Right lobe of liver (tissue), 6 donors: ENCODE data around the gene EXD3. TPM values are rescaled to one million over a fixed set of nuclear protein-coding genes. Genes with fewer than 3 reads are reported as not detected.

Experiments
- ATAC-seq, 4 donors: fragments of 200-7000 bp; cut with Tn5 transposase; one replicate each; pipeline ENCODE4 v1.9.1; 2020; ENCODE audit warnings: mild to moderate bottlenecking in 4 of 4, moderate library complexity in 4 of 4
- DNase-seq, 3 donors: peaks; one replicate each; pipeline ENCODE4 v3.0.0-alpha.2; 2020
- H3K27ac ChIP-seq, 3 donors: fragments of 200-600 bp; one replicate each; pipeline ENCODE4 v1.8.0; 2022
- H3K27me3 ChIP-seq, 2 donors: fragments of 200-600 bp; one replicate each; pipeline ENCODE4 v1.8.0; 2022
- H3K36me3 ChIP-seq, 4 donors: fragments of 200-600 bp; sonication (generic) in 1 of 4; one replicate each; pipeline versions ENCODE4 v1.5.1 to v1.8.0; 2017 to 2022; ENCODE audit warnings: control low read depth in 1 of 4
- H3K4me1 ChIP-seq, 4 donors: fragments of 200-600 bp; sonication (generic) in 1 of 4; one replicate each; pipeline versions ENCODE4 v1.5.1 to v1.8.0; 2017 to 2022; ENCODE audit warnings: control low read depth in 1 of 4
- H3K4me3 ChIP-seq, 3 donors: fragments of 200-600 bp; one replicate each; pipeline ENCODE4 v1.8.0; 2022
- H3K9me3 ChIP-seq, 4 donors: fragments of 200-600 bp; sonication (generic) in 1 of 4; one replicate each; pipeline versions ENCODE4 v1.5.1 to v1.8.0; 2017 to 2022; ENCODE audit warnings: control low read depth in 1 of 4
- POLR2A ChIP-seq: fragments of 450-650 bp; IDR thresholded peaks from one replicate; pipeline ENCODE4 v1.6.1; 2017; ENCODE audit warnings: antibody characterized with exemption, mild to moderate bottlenecking
- WGBS: methylation state at CpG from one replicate; pipeline ENCODE4 v1.1.6; 2018; ENCODE audit warnings: low coverage, low lambda C conversion rate; ENCODE audit not compliant: insufficient coverage; ENCODE audit errors: missing lambda C conversion rate; 5-methylcytosine and 5-hydroxymethylcytosine counted together
- intact Hi-C, 2 donors: fragments of 100-400 bp; cut with DNase I; formaldehyde crosslinking; loops; one replicate each; pipeline versions ENCODE4 v1.11.2 to v1.14.1; 2022
- total RNA-seq, 6 experiments: library from RNA; depleted of rRNA in 2 of 6; stranded (reverse); fragments of >200 nt in 2 of 6; fragmentation: NEBNext Ultra II Directional in 3 of 6; extraction: Animal tissue kit (Norgen Biotek cat#: 25700) in 3 of 6; gene quantifications; one replicate each; pipeline versions ENCODE4 v1.1.0 to v1.2.4, GENCODE V29; 2016 to 2023
- TF ChIP-seq, protein P1 (sequence below), 4 donors: fragments of 200-600 bp in 3 of 4; fragments of 450-650 bp in 1 of 4; IDR thresholded peaks; one replicate each; pipeline versions ENCODE4 v1.5.1 to v1.8.0; 2016 to 2022; ENCODE audit warnings: antibody characterized with exemption in 4 of 4, mild to moderate bottlenecking in 2 of 4
- donor health status: DM: no; HTN: yes; CAD: no.
- donor health status: DM: no; HTN: no; CAD: no.
- donor health status: DM: no; HTN: no; CAD: no.
- donor health status: DM: no; HTN: yes; CAD: no.
- donor health status: DM: no; HTN: yes; CAD: no.

Gene EXD3
- total RNA-seq, 6 experiments from 2014 or later = 3.3 to 14.4 (median 10.6) TPM

DNA sequence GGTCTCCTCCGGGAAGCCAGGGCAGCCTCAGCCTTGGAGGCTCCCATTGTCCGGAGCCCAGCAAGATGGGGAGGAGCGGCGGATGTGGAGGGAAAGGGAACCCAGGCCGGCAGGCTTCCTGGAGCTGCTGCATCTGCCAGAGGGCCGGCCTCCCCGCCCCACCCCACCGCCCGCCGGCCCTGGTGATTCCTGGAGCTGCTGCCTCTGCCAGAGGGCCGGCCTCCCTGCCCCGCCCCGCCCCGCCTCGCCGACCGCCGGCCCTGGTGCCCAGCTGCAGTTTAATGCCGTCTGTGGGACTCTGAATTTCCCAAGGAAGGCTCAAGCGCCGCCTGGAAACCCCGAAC, 31.6 kb downstream of the EXD3 start:
- WGBS = no CpG with 5 or more reads among the region's 22 CpGs
- intact Hi-C loops = loop anchor here in 1 of 2 donors (10.0 kb wide), 1 partner anchor 297 kb away; no protein-coding TSS in a partner anchor
- TF ChIP-seq POLR2A = no peak
- TF ChIP-seq, protein P1, sequence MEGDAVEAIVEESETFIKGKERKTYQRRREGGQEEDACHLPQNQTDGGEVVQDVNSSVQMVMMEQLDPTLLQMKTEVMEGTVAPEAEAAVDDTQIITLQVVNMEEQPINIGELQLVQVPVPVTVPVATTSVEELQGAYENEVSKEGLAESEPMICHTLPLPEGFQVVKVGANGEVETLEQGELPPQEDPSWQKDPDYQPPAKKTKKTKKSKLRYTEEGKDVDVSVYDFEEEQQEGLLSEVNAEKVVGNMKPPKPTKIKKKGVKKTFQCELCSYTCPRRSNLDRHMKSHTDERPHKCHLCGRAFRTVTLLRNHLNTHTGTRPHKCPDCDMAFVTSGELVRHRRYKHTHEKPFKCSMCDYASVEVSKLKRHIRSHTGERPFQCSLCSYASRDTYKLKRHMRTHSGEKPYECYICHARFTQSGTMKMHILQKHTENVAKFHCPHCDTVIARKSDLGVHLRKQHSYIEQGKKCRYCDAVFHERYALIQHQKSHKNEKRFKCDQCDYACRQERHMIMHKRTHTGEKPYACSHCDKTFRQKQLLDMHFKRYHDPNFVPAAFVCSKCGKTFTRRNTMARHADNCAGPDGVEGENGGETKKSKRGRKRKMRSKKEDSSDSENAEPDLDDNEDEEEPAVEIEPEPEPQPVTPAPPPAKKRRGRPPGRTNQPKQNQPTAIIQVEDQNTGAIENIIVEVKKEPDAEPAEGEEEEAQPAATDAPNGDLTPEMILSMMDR (IDR thresholded peaks at IDR 0.05) = no peak
- Histone ChIP-seq H3K27me3 (no peaks in the 10 kb centered on the region), H3K36me3 (no peaks in the 10 kb centered on the region), H3K4me3 (no peak overlapping the region), H3K27ac (no peak overlapping the region), H3K9me3 (no peaks in the 10 kb centered on the region), H3K4me1 (no peaks in the 10 kb centered on the region)
- DNase-seq = no peak
- peak in 2 of 4 donors; percentile 9 to 12 for ATAC-seq

- no peak overlapping the region for H3K4me3 ChIP-seq
- intact Hi-C loops = loop anchor here in 1 of 2 donors (10.0 kb wide), 1 partner anchor 296 kb away; no protein-coding TSS in a partner anchor
- no peaks in the 10 kb centered on the region for H3K9me3 ChIP-seq
- ATAC-seq (peak in 1 of 4 donors; percentile 11), DNase-seq (peak in 1 of 3 donors; percentile 48)
- H3K36me3 ChIP-seq = no peaks in the 10 kb centered on the region
- no peaks in the 10 kb centered on the region for H3K27me3 ChIP-seq
- no peak for TF ChIP-seq POLR2A
- TF ChIP-seq, protein P1 (IDR thresholded peaks at IDR 0.05) = no peak
- no peaks in the 10 kb centered on the region for H3K4me1 ChIP-seq
- WGBS = 90% methylated on average over 20 of the region's 42 CpGs
- no peak overlapping the region for H3K27ac ChIP-seq
These were observed 32.2 kb downstream of the EXD3 start for GRCh38 chr9:137390553-137391410.

- ATAC-seq (no peak), DNase-seq (peak in 1 of 3 donors; percentile 51)
- Histone ChIP-seq H3K9me3 (no peaks in the 10 kb centered on the region), H3K4me1 (no peaks in the 10 kb centered on the region), H3K27me3 (no peaks in the 10 kb centered on the region), H3K4me3 (no peak overlapping the region), H3K36me3 (no peaks in the 10 kb centered on the region), H3K27ac (no peak overlapping the region)
- 87% methylated on average over 3 of the region's 13 CpGs for WGBS
- TF ChIP-seq, protein P1 (IDR thresholded peaks at IDR 0.05) = no peak
- no peak for TF ChIP-seq POLR2A
- intact Hi-C loops = no loop called here
These were observed 33.6 kb downstream of the EXD3 start for GRCh38 chr9:137389428-137389746.

- Histone ChIP-seq H3K9me3 (no peaks in the 10 kb centered on the region), H3K27ac (no peak overlapping the region), H3K36me3 (no peaks in the 10 kb centered on the region), H3K4me3 (no peak overlapping the region), H3K4me1 (no peaks in the 10 kb centered on the region), H3K27me3 (no peaks in the 10 kb centered on the region)
- WGBS = 97% methylated on average over 5 of the region's 47 CpGs
- intact Hi-C loops = no loop called here
- peak in 1 of 4 donors; percentile 5 for ATAC-seq
- no peak for TF ChIP-seq POLR2A
- TF ChIP-seq, protein P1 (IDR thresholded peaks at IDR 0.05) = no peak
- peak in 1 of 3 donors; percentile 49 for DNase-seq
These were observed 34.2 kb downstream of the EXD3 start for GRCh38 chr9:137388589-137389427.
